Skin epidermis (tissue), 12 donors: ENCODE results near the gene HERC2.
"Not testable (repeated sequence)": the region's sequence is repeated elsewhere in the genome, so short reads cannot be mapped to it uniquely, and the experiment has no call there.

Experiments
- H3K27ac ChIP-seq, 21 experiments: fragments of 200-600 bp; sonication (generic) in 11 of 21; one replicate each; pipeline ENCODE4 v1.5.0; 2020; ENCODE audit warnings: mild to moderate bottlenecking in 3 of 21, inconsistent platforms in 2 of 21, moderate library complexity in 2 of 21
- H3K4me3 ChIP-seq, 7 experiments: fragments of 200-600 bp; sonication (generic) in 2 of 7; one replicate each; pipeline ENCODE4 v1.5.0; 2020; ENCODE audit warnings: inconsistent platforms in 2 of 7, mild to moderate bottlenecking in 2 of 7, moderate library complexity in 1 of 7

HERC2 gene

GRCh38 chr15:28140062-28140461 is 181.9 kb downstream of the HERC2 start:
- no peak overlapping the region for H3K27ac ChIP-seq
- H3K4me3 ChIP-seq = no peak overlapping the region

GRCh38 chr15:28137408-28138039 is 184.5 kb downstream of the HERC2 start:
- H3K27ac ChIP-seq, H3K4me3 ChIP-seq: not testable (repeated sequence)

- not testable (repeated sequence) for H3K27ac ChIP-seq, H3K4me3 ChIP-seq
Observed at GRCh38 chr15:28136236-28136904, 185.6 kb downstream of the HERC2 start.

GRCh38 chr15:28133281-28133680 is 188.7 kb downstream of the HERC2 start:
- H3K27ac ChIP-seq = peak overlapping the region in 1 of 21 experiments; percentile 31
- no peak overlapping the region for H3K4me3 ChIP-seq

GRCh38 chr15:28132524-28133275 is 189.3 kb downstream of the HERC2 start:
- Histone ChIP-seq H3K27ac (peak overlapping the region in 1 of 21 experiments; percentile 31), H3K4me3 (no peak overlapping the region)

GRCh38 chr15:28131946-28132345 is 190.0 kb downstream of the HERC2 start:
- H3K4me3 ChIP-seq = no peak overlapping the region

GRCh38 chr15:28131400-28131799 is 190.6 kb downstream of the HERC2 start:
- H3K4me3 ChIP-seq = no peak overlapping the region

More at GRCh38 chr15:28131946-28132345, 190.0 kb downstream of the HERC2 start:
- no peak overlapping the region for H3K27ac ChIP-seq

GRCh38 chr15:28130651-28131050 is 191.3 kb downstream of the HERC2 start:
- no peak overlapping the region for H3K4me3 ChIP-seq
- no peak overlapping the region for H3K27ac ChIP-seq

More at GRCh38 chr15:28131400-28131799, 190.6 kb downstream of the HERC2 start:
- no peak overlapping the region for H3K27ac ChIP-seq

GRCh38 chr15:28129231-28129848 is 192.6 kb downstream of the HERC2 start:
- H3K27ac ChIP-seq = no peak overlapping the region
- H3K4me3 ChIP-seq = no peak overlapping the region

GRCh38 chr15:28128031-28128430 is 193.9 kb downstream of the HERC2 start:
- no peak overlapping the region for H3K4me3 ChIP-seq
- no peak overlapping the region for H3K27ac ChIP-seq

- H3K4me3 ChIP-seq = no peak overlapping the region
- H3K27ac ChIP-seq = no peak overlapping the region
Observed at GRCh38 chr15:28127036-28127435, 194.9 kb downstream of the HERC2 start.

- H3K4me3 ChIP-seq = no peak overlapping the region
- H3K27ac ChIP-seq = no peak overlapping the region
Observed at GRCh38 chr15:28125673-28126651, 196.0 kb downstream of the HERC2 start.

GRCh38 chr15:28124841-28125240 is 197.1 kb downstream of the HERC2 start:
- Histone ChIP-seq H3K27ac (no peak overlapping the region), H3K4me3 (no peak overlapping the region)

- Histone ChIP-seq H3K27ac (no peak overlapping the region), H3K4me3 (no peak overlapping the region)
Observed at GRCh38 chr15:28123408-28124023, 198.5 kb downstream of the HERC2 start.

- no peak overlapping the region for H3K4me3 ChIP-seq
- H3K27ac ChIP-seq = no peak overlapping the region
Observed at GRCh38 chr15:28122038-28122949, 199.7 kb downstream of the HERC2 start.

GRCh38 chr15:28121577-28121976 is 200.4 kb downstream of the HERC2 start:
- H3K27ac ChIP-seq, H3K4me3 ChIP-seq: not testable (repeated sequence)

- Histone ChIP-seq H3K27ac (peak overlapping the region in 1 of 21 experiments; percentile 5), H3K4me3 (no peak overlapping the region)
Observed at GRCh38 chr15:28120359-28120640, 201.7 kb downstream of the HERC2 start.

GRCh38 chr15:28118531-28118930 is 203.4 kb downstream of the HERC2 start:
- H3K4me3 ChIP-seq = no peak overlapping the region

More at GRCh38 chr15:28118531-28118930, 203.4 kb downstream of the HERC2 start:
- H3K27ac ChIP-seq = no peak overlapping the region
